Stomach smooth muscle (tissue), 2 donors: Measurements from ENCODE around the gene CFAP74.
"Not testable (repeated sequence)": the region's sequence is repeated elsewhere in the genome, so short reads cannot be mapped to it uniquely, and the experiment has no call there.

Experiments used
- H3K27ac ChIP-seq: one replicate; pipeline ENCODE4 v1.7.0; 2013; ENCODE audit warnings: mild to moderate bottlenecking, low read length, inconsistent platforms
- H3K27me3 ChIP-seq, 2 donors: one replicate each; pipeline ENCODE4 v1.7.0; 2013; ENCODE audit warnings: low read length in 2 of 2; ENCODE audit not compliant: insufficient read depth in 2 of 2, control insufficient read depth in 1 of 2
- H3K36me3 ChIP-seq, 2 donors: one replicate each; pipeline ENCODE4 v1.7.0; 2013; ENCODE audit warnings: low read length in 2 of 2; ENCODE audit not compliant: control insufficient read depth in 2 of 2, insufficient read depth in 2 of 2
- H3K4me1 ChIP-seq: one replicate; pipeline ENCODE4 v1.7.0; 2013; ENCODE audit warnings: low read length; ENCODE audit not compliant: control insufficient read depth, insufficient read depth
- H3K4me3 ChIP-seq, 2 donors: one replicate each; pipeline ENCODE4 v1.7.0; 2013; ENCODE audit warnings: low read length in 2 of 2
- H3K9ac ChIP-seq, 2 donors: one replicate each; pipeline ENCODE4 v1.7.0; 2013; ENCODE audit warnings: low read length in 2 of 2, mild to moderate bottlenecking in 1 of 2
- H3K9me3 ChIP-seq, 2 donors: one replicate each; pipeline ENCODE4 v1.7.0; 2013; ENCODE audit warnings: low read length in 2 of 2; ENCODE audit not compliant: control insufficient read depth in 2 of 2
- donor health status: healthy.
- donor health status: Pancreatic carcinoma.

The CFAP74 gene

DNA sequence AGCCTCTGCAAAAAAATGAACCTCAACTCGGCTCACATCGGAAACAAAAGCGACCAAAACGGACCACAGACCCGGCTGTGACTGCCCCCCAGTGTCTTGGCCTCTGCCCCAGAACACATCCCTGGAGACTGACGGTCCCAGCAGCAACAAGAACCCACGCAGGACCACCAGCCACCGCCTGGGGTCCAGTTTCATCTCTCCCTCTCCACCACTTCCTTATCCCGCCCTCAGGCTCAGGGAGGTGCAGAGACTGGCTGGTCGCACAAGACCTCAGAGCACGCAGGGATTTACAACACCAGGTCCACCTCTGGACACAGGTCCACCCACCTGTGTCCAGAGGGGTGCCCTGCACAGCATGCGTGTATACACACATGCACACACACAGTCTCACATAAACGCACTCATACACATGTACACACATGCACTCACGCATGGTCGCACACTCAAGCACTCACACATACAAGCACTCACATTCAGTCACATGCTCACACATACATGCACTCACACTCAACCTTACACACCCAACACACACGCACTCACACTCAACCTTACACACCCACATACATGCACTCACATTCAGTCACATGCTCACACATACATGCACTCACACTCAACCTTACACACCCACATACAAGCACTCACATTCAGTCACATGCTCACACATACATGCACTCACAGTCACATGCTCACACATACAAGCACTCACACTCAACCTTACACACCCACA lies 65.9 kb downstream of the CFAP74 start:
- Histone ChIP-seq H3K36me3 (no peaks in the 10 kb centered on the region), H3K9ac (no peak overlapping the region), H3K27ac (no peak overlapping the region), H3K4me1 (no peaks in the 10 kb centered on the region), H3K4me3 (no peak overlapping the region), H3K9me3 (no peaks in the 10 kb centered on the region), H3K27me3 (peaks cover 0 to 10% of the 10 kb centered on the region in 2 donors)

DNA sequence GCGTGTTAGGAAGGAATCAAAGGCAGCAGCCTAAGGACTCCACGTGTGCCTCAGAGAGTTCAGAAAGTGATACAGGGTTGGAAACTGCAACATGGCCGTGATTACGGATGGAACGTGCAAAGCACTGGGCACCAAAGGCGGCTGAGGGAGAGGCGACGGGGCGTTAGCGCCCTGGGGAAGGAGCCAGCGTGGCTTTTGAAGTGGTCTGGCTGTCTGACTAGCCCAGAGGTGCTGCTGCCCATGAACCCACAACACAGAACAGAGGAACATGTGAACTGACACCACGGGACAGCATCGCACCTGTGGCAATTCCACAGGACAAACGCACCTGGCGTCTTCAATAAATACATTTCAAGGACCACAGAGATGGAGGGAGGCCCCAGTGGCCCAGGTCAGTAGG lies 66.5 kb downstream of the CFAP74 start:
- Histone ChIP-seq H3K9me3 (no peaks in the 10 kb centered on the region), H3K4me1 (no peaks in the 10 kb centered on the region), H3K4me3 (no peak overlapping the region), H3K36me3 (no peaks in the 10 kb centered on the region), H3K27me3 (peaks cover 0 to 10% of the 10 kb centered on the region in 2 donors), H3K27ac (no peak overlapping the region), H3K9ac (no peak overlapping the region)

- not testable (repeated sequence) for H3K27ac ChIP-seq, H3K9me3 ChIP-seq, H3K36me3 ChIP-seq, H3K4me3 ChIP-seq, H3K4me1 ChIP-seq, H3K27me3 ChIP-seq, H3K9ac ChIP-seq
Measured at GRCh38 chr1:1934848-1935247, 68.7 kb downstream of the CFAP74 start.

DNA sequence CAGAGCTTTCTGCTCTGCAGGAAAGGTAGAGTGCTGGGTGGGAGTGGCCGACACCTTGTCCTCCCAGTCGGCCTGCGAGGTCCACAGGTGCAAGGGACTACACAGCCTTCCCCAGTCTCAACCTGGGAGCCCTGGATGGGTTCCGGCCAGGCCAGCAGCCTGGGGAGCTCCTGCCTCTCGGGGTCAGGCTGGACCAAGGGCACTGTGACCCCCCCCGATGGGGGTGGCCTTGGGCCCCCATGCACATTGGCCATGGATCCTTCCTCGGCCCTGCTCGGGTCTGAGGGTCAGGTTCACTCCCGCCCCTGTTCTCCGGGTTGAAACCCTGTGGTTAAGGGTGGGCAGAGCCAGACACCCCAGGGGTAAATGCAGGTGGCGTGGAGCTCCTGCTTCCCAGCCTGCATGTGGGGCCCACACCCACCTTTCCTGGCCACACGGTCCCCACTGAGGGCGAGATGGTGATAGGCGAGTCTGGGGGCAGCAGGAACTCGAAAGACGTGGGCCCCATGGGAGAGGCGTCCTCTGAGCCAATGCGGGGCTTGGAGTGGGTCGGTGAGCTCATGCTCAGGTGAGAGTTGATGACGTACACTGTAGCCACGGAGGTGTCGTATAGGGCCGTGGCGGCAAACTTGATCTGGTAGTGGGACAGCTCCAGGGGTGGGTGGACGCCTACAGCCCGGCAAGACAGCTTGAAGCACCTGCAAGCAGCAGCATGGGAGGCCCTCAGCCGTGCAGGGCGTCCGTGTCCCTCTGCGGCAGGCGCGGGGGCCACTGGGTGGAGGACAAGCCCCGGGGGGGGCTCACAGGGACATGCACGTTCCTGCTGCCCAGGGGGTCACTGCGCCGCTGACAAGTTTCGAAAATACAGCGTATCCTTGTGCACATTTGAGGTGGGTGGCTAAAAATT lies 73.7 kb downstream of the CFAP74 start:
- Histone ChIP-seq H3K4me1 (no peaks in the 10 kb centered on the region), H3K36me3 (no peaks in the 10 kb centered on the region), H3K27ac (no peak overlapping the region), H3K27me3 (no peaks in the 10 kb centered on the region), H3K9me3 (no peaks in the 10 kb centered on the region), H3K4me3 (no peak overlapping the region), H3K9ac (no peak overlapping the region)

DNA sequence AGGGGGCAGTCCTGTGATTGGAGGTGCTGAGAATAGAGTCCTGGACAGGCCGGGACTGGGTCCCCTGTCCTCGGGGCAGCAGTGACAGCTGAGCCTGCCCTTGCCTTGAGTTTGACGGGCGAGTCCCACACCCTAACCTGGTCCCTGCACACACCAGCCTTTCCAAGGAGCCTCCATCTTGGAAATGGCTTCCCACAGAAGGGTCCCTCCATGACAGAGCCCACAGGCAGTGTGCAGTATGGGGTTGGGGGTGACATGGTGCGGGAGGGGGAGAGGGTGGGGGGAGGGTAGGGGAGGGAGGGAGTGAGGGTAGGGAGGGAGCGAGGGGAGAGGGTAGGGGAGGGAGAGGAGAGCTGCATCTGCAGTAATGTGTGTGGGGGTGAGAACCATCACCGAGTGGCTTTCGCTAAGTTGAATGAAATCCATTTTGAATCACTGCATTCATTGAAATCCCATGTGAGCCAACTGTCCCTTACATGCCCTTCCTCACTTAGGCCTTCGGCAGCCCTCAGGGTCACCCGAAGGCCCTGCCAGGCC lies 74.4 kb downstream of the CFAP74 start:
- Histone ChIP-seq H3K27ac (no peak overlapping the region), H3K36me3 (no peaks in the 10 kb centered on the region), H3K9me3 (no peaks in the 10 kb centered on the region), H3K4me3 (no peak overlapping the region), H3K27me3 (no peaks in the 10 kb centered on the region), H3K4me1 (no peaks in the 10 kb centered on the region), H3K9ac (no peak overlapping the region)

- H3K27ac ChIP-seq: no peak overlapping the region
- no peaks in the 10 kb centered on the region for H3K36me3 ChIP-seq
- no peak overlapping the region for H3K4me3 ChIP-seq
- H3K9me3 ChIP-seq: no peaks in the 10 kb centered on the region
- no peaks in the 10 kb centered on the region for H3K4me1 ChIP-seq
- H3K27me3 ChIP-seq: no peaks in the 10 kb centered on the region
- H3K9ac ChIP-seq: no peak overlapping the region
Measured at GRCh38 chr1:1928231-1929101, 75.1 kb downstream of the CFAP74 start.

GRCh38 chr1:1927751-1928150 lies 75.8 kb downstream of the CFAP74 start:
- Histone ChIP-seq H3K9me3 (no peaks in the 10 kb centered on the region), H3K27ac (no peak overlapping the region), H3K27me3 (no peaks in the 10 kb centered on the region), H3K4me1 (no peaks in the 10 kb centered on the region), H3K4me3 (no peak overlapping the region), H3K36me3 (no peaks in the 10 kb centered on the region), H3K9ac (no peak overlapping the region)

DNA sequence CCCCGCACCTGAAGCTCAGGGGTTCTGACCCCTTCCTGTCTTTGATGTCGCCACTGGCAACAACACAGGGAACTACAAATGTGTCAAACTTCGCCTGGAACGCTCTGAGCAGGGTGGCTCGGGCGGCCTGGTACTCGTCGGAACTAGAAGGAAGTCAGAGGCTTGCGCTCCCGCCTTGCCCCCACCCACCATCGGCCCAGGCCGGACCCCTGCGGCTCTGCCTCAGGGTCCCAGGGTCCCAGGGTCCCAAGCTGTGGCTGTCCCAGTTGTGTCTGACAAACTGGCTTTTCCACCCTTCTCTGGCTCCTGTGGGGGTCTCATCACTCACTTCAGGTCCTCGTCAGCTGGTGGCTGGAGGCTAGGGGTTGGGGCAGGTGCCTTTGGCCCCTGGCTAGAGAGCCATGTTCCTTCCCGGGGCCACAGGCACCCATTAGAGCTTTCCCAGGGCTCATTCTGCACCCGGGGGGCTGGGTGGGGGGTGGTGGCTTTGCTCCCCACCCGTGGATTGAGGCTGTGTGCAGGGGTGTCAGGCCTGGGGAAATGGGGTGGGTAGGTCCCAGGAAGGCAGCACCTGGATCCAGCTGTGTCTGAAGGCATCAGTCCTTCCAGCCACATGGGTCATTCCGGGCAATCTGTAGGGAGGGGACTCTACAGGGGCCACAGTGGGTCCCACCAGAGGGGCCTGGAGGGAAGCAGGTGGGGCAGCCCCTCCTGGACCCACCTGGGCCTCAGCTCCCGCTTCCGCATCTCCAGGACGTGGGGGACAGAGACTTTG lies 76.5 kb downstream of the CFAP74 start:
- Histone ChIP-seq H3K4me1 (no peaks in the 10 kb centered on the region), H3K9me3 (no peaks in the 10 kb centered on the region), H3K27ac (no peak overlapping the region), H3K36me3 (no peaks in the 10 kb centered on the region), H3K9ac (no peak overlapping the region), H3K4me3 (no peak overlapping the region), H3K27me3 (no peaks in the 10 kb centered on the region)

DNA sequence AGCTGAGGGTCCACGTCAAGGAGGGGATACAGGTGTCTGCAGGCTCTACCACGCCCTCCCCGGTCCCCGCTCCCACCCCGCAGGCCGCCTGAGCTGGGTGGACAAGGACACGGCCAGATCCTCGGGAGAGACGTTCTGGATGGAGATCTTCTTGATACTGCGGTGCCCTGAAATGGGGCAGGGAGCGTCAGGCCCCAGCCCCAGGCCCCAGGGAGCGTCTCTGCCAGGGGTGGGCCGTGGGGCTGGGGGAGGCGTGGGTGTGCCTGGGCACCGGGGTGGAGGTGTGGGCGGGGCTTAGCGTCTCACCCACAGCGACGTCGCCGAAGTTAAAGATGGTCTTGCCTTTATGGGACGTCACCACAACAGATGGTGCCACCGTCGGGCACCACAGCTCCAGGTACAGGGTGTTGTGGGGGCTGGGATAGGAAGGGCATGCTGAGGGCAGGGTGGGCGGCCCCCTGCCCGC lies 77.2 kb downstream of the CFAP74 start:
- Histone ChIP-seq H3K9ac (no peak overlapping the region), H3K4me1 (no peaks in the 10 kb centered on the region), H3K36me3 (no peaks in the 10 kb centered on the region), H3K27me3 (no peaks in the 10 kb centered on the region), H3K4me3 (no peak overlapping the region), H3K27ac (no peak overlapping the region), H3K9me3 (no peaks in the 10 kb centered on the region)
